HL-60 (cell line): ENCODE measurements around the gene BCL2L1.

ENCODE experiments used
- DNase-seq, 2 experiments: peaks; one replicate each; pipeline ENCODE4 v3.0.0-alpha.2; 2010 to 2020; ENCODE audit warnings: low read depth in 1 of 2, low spot score in 1 of 2
- H3K27ac ChIP-seq: fragments of 250-450 bp; sonication (Bioruptor Pico); replicated peaks from 2 replicates; pipeline ENCODE4 v1.5.1; 2020; ENCODE audit warnings: mild to moderate bottlenecking, moderate library complexity
- H3K27me3 ChIP-seq: fragments of 250-450 bp; sonication (Bioruptor Pico); 2 replicates; pipeline ENCODE4 v1.5.1; 2021; ENCODE audit warnings: mild to moderate bottlenecking, moderate library complexity; ENCODE audit not compliant: insufficient read depth, poor library complexity, severe bottlenecking
- H3K4me3 ChIP-seq: replicated peaks from 2 replicates; pipeline ENCODE4 v1.5.1; 2011; ENCODE audit warnings: mild to moderate bottlenecking, control low read depth, low read length; ENCODE audit not compliant: insufficient read depth
- CTCF ChIP-seq: IDR thresholded peaks from one replicate; pipeline ENCODE4 v1.5.1; 2011; ENCODE audit warnings: low read length, control low read depth, inconsistent platforms; ENCODE audit not compliant: insufficient read depth
- GABPA ChIP-seq: IDR thresholded peaks from 2 replicates; pipeline ENCODE4 v1.6.1; 2012; ENCODE audit warnings: low read depth
- POLR2AphosphoS5 ChIP-seq: IDR thresholded peaks from 2 replicates; pipeline ENCODE4 v1.6.1; 2012; ENCODE audit warnings: low read depth
- REST ChIP-seq: IDR thresholded peaks from 2 replicates; pipeline ENCODE4 v1.6.1; 2012; ENCODE audit warnings: low read depth; ENCODE audit not compliant: insufficient replicate concordance
- SPI1 ChIP-seq: IDR thresholded peaks from 2 replicates; pipeline ENCODE4 v1.6.1; 2012; ENCODE audit warnings: low read depth, mild to moderate bottlenecking, borderline replicate concordance

The BCL2L1 gene

GRCh38 chr20:31666258-31667042, 56.2 kb downstream of the BCL2L1 start:
- Histone ChIP-seq H3K4me3 (no peak overlapping the region), H3K27ac (peak overlapping the region; percentile 28), H3K27me3 (no peaks in the 10 kb centered on the region)
- TF ChIP-seq REST: no peak
- TF ChIP-seq POLR2AphosphoS5: no peak
- no peak for TF ChIP-seq CTCF
- TF ChIP-seq GABPA: no peak
- TF ChIP-seq SPI1: no peak
- DNase-seq: peak; percentile 29 to 73

- no peak overlapping the region for H3K4me3 ChIP-seq
- H3K27ac ChIP-seq: no peak overlapping the region
- TF ChIP-seq SPI1 (no peak), GABPA (no peak), CTCF (no peak), REST (no peak), POLR2AphosphoS5 (no peak)
- DNase-seq: no peak
- no peaks in the 10 kb centered on the region for H3K27me3 ChIP-seq
Measured at GRCh38 chr20:31665753-31666152, 56.9 kb downstream of the BCL2L1 start.

- Histone ChIP-seq H3K4me3 (no peak overlapping the region), H3K27me3 (no peaks in the 10 kb centered on the region), H3K27ac (no peak overlapping the region)
- TF ChIP-seq SPI1: no peak
- no peak for TF ChIP-seq GABPA
- TF ChIP-seq POLR2AphosphoS5: no peak
- TF ChIP-seq CTCF: no peak
- DNase-seq: no peak
Measured at GRCh38 chr20:31664696-31665354, 57.8 kb downstream of the BCL2L1 start.
